Cardiac septum (tissue), 1 donor: ENCODE data around the gene FANCM. TPM values are rescaled to one million over a fixed set of nuclear protein-coding genes. Genes with fewer than 3 reads are reported as not detected.
"Not testable (repeated sequence)": the region's sequence is repeated elsewhere in the genome, so short reads cannot be mapped to it uniquely, and the experiment has no call there.

Experiments
- DNase-seq: peaks from one replicate; pipeline ENCODE4 v3.0.0-alpha.2; 2020; ENCODE audit warnings: low spot score
- intact Hi-C: fragments of 100-400 bp; cut with DNase I; formaldehyde crosslinking; loops from one replicate; pipeline ENCODE4 v1.14.0; 2022
- total RNA-seq: library from RNA; stranded (reverse); fragmentation: NEBNext Ultra II Directional; extraction: Animal tissue kit (Norgen Biotek cat#: 25700); gene quantifications from one replicate; pipeline ENCODE4 v1.2.1, GENCODE V29; 2021
- donor health status: DM: no; HTN: no; CAD: no.

The FANCM gene
- total RNA-seq, 1 donor from 2014 or later: 3.3 TPM

- intact Hi-C loops: no loop called here
- DNase-seq: no peak
Measured at GRCh38 chr14:45210159-45210558, 74.4 kb downstream of the FANCM start.

- intact Hi-C loops: no loop called here
- DNase-seq: no peak
Measured at GRCh38 chr14:45211295-45211694, 75.6 kb downstream of the FANCM start.

GRCh38 chr14:45212231-45212630 lies 76.5 kb downstream of the FANCM start:
- intact Hi-C loops: no loop called here
- no peak for DNase-seq

- intact Hi-C loops, DNase-seq: not testable (repeated sequence)
Measured at GRCh38 chr14:45213716-45214115, 78.0 kb downstream of the FANCM start.

- DNase-seq, intact Hi-C loops: not testable (repeated sequence)
Measured at GRCh38 chr14:45214341-45214740, 78.6 kb downstream of the FANCM start.

- intact Hi-C loops: no loop called here
- no peak for DNase-seq
Measured at GRCh38 chr14:45222485-45223262, 86.9 kb downstream of the FANCM start.

- no peak for DNase-seq
- intact Hi-C loops: no loop called here
Measured at GRCh38 chr14:45227566-45227965, 91.8 kb downstream of the FANCM start.

GRCh38 chr14:45238988-45239387 lies 103.3 kb downstream of the FANCM start:
- intact Hi-C loops: no loop called here
- DNase-seq: no peak

GRCh38 chr14:45242706-45243105 lies 107.0 kb downstream of the FANCM start:
- DNase-seq: no peak
- intact Hi-C loops: no loop called here

GRCh38 chr14:45246151-45246550 lies 110.4 kb downstream of the FANCM start:
- DNase-seq: no peak
- intact Hi-C loops: no loop called here

GRCh38 chr14:45246691-45247090 lies 111.0 kb downstream of the FANCM start:
- no peak for DNase-seq
- intact Hi-C loops: no loop called here

GRCh38 chr14:45247427-45247826 lies 111.7 kb downstream of the FANCM start:
- DNase-seq: no peak
- intact Hi-C loops: no loop called here

- intact Hi-C loops: loop anchor here (5.0 kb wide), 4 partner anchors 113 to 353 kb away; partner anchors contain the start of genes FANCM, KLHL28, PRPF39 and TOGARAM1
Measured at GRCh38 chr14:45249856-45250575, 114.3 kb downstream of the FANCM start.

More at GRCh38 chr14:45249856-45250575, 114.3 kb downstream of the FANCM start:
- no peak for DNase-seq

Other genes starting within 250 kb of the FANCM start
- gene KLHL28, start 174.0 kb upstream of the FANCM start, total RNA-seq: 11.2 TPM
- 16.3 TPM for gene TOGARAM1, start 173.7 kb upstream of the FANCM start, total RNA-seq
- 14.3 TPM for gene PRPF39, start 51.8 kb upstream of the FANCM start, total RNA-seq
- 81.4 TPM for gene FKBP3, start 1.4 kb upstream of the FANCM start, total RNA-seq
- gene MIS18BP1, start 117.3 kb downstream of the FANCM start, total RNA-seq: 9.7 TPM